Endothelial cell of umbilical vein (primary cell): ENCODE data around the gene BTBD17. TPM values are rescaled to one million over a fixed set of nuclear protein-coding genes. Genes with fewer than 3 reads are reported as not detected.

ENCODE experiments used
- BruUV-seq: library from RNA; stranded (reverse); fragments of 400-500 nt; replicated peaks from 2 replicates; lab custom pipeline; 2021; lab: Mats Ljungman, UMichigan
- CTCF ChIA-PET: fragments of 300-600, 350-600 bp; sonication (Branson Sonifier 250); formaldehyde crosslinking; loops from one replicate; lab custom pipeline; 2021; ENCODE audit warnings: antibody characterized with exemption, inconsistent platforms; lab: Charles Lee
- POLR2A ChIA-PET: fragments of 300-600, 350-600 bp; sonication (Branson Sonifier 250); formaldehyde crosslinking; loops from one replicate; lab custom pipeline; 2021; ENCODE audit warnings: antibody characterized with exemption, inconsistent platforms; lab: Charles Lee
- DNase-seq: peaks from one replicate; pipeline ENCODE4 v3.0.0-alpha.2; 2011; ENCODE audit warnings: low read depth, low spot score
- FAIRE-seq: peaks from 2 replicates; lab custom pipeline; 2011; peaks lifted over from hg19 to GRCh38; lab: Jason Lieb, UNC
- H2AFZ ChIP-seq: 2 replicates; pipeline ENCODE4 v1.6.0; 2012; ENCODE audit warnings: low read depth, low read length, control low read depth, inconsistent platforms
- H3K27ac ChIP-seq: 2 replicates; pipeline ENCODE4 v1.5.1; 2011; ENCODE audit warnings: low read depth, mild to moderate bottlenecking, control low read depth, low read length, moderate library complexity; ENCODE audit not compliant: insufficient read depth
- H3K27me3 ChIP-seq, 2 experiments: 2 replicates each; pipeline versions ENCODE4 v1.6.0 to v1.6.1; 2011; ENCODE audit warnings: low read length in 2 of 2, mixed read lengths in 1 of 2; ENCODE audit not compliant: control insufficient read depth in 2 of 2, insufficient read depth in 2 of 2
- H3K36me3 ChIP-seq, 2 experiments: 2 replicates in 1 of 2; 3 replicates in 1 of 2; pipeline ENCODE4 v1.5.1; 2011; ENCODE audit warnings: low read length in 2 of 2, mild to moderate bottlenecking in 1 of 2, moderate library complexity in 1 of 2; ENCODE audit not compliant: control insufficient read depth in 2 of 2, insufficient read depth in 2 of 2; ENCODE audit errors: extremely low read depth in 1 of 2
- H3K4me1 ChIP-seq: 3 replicates; pipeline ENCODE4 v1.5.1; 2011; ENCODE audit warnings: mild to moderate bottlenecking, low read length; ENCODE audit not compliant: control insufficient read depth, insufficient read depth; ENCODE audit errors: extremely low read depth
- H3K4me2 ChIP-seq: 2 replicates; pipeline ENCODE4 v1.6.1; 2011; ENCODE audit warnings: low read length, control low read depth, mixed read lengths; ENCODE audit not compliant: insufficient read depth
- H3K4me3 ChIP-seq, 3 experiments: fragments of 200-600 bp in 1 of 3; sonication (generic), shearing (Covaris generic) in 1 of 3; replicated peaks in 1 of 3; 2 replicates each; pipeline ENCODE4 v1.5.1; 2011 to 2016; ENCODE audit warnings: control low read depth in 3 of 3, low read length in 3 of 3, mild to moderate bottlenecking in 2 of 3, inconsistent platforms in 1 of 3, low read depth in 1 of 3, moderate library complexity in 1 of 3; ENCODE audit not compliant: insufficient read depth in 1 of 3
- H3K79me2 ChIP-seq: 2 replicates; pipeline ENCODE4 v1.6.0; 2012; ENCODE audit warnings: low read length, inconsistent platforms; ENCODE audit not compliant: control insufficient read depth, insufficient read depth
- H3K9ac ChIP-seq: replicated peaks from 2 replicates; pipeline ENCODE3; 2011; ENCODE audit warnings: low read length, control low read depth; ENCODE audit not compliant: insufficient read depth; ENCODE audit errors: extremely low read depth
- H3K9me1 ChIP-seq: replicated peaks from 3 replicates; pipeline ENCODE4 v1.6.0; 2011; ENCODE audit warnings: mild to moderate bottlenecking, low read length; ENCODE audit not compliant: control insufficient read depth, insufficient read depth; ENCODE audit errors: extremely low read depth
- H3K9me3 ChIP-seq: replicated peaks from 2 replicates; pipeline ENCODE4 v1.5.1; 2012; ENCODE audit warnings: low read length, inconsistent platforms; ENCODE audit not compliant: control insufficient read depth, insufficient read depth
- H4K20me1 ChIP-seq: replicated peaks from 2 replicates; pipeline ENCODE3; 2011; ENCODE audit warnings: mild to moderate bottlenecking, low read length; ENCODE audit not compliant: control insufficient read depth, insufficient read depth; ENCODE audit errors: extremely low read depth
- EZH2 ChIP-seq: IDR thresholded peaks from 2 replicates; pipeline ENCODE4 v1.6.1; 2012; ENCODE audit warnings: borderline replicate concordance, low read depth, mild to moderate bottlenecking, moderate library complexity, low read length, inconsistent platforms; ENCODE audit not compliant: severe bottlenecking
- FOS ChIP-seq: IDR thresholded peaks from 2 replicates; pipeline ENCODE4 v1.6.1; 2011; ENCODE audit warnings: mild to moderate bottlenecking, low read length, moderate library complexity, borderline replicate concordance; ENCODE audit not compliant: insufficient read depth
- GATA2 ChIP-seq: IDR thresholded peaks from 2 replicates; pipeline ENCODE4 v1.7.0; 2011; ENCODE audit warnings: low read depth, mild to moderate bottlenecking, moderate library complexity, mixed read lengths, low read length; ENCODE audit not compliant: insufficient read length, insufficient read depth
- MAX ChIP-seq: IDR thresholded peaks from 2 replicates; pipeline ENCODE4 v1.6.1; 2011; ENCODE audit not compliant: insufficient read depth, insufficient read length
- dilution Hi-C: fragments of 300-500 bp; cut with MboI; formaldehyde crosslinking; loops from one replicate; pipeline ENCODE4 v1.15.0; 2019; ENCODE audit warnings: low sequenced_read_pairs; ENCODE audit not compliant: extremely low pct_ligation_motif_present
- intact Hi-C: fragments of 100-400 bp; cut with micrococcal nuclease; formaldehyde crosslinking; loops from one replicate; pipeline ENCODE4 v1.10.0; 2022
- polyA plus RNA-seq, 4 experiments: library from polyadenylated mRNA; depleted of rRNA in 3 of 4; stranded (reverse) in 3 of 4; unstranded in 1 of 4; fragments of >200 nt; gene quantifications; 2 replicates each; pipeline versions ENCODE4 v1.2.1 to v1.2.3, GENCODE V29; 2011 to 2012; ENCODE audit warnings: missing spikeins in 1 of 4
- total RNA-seq: library from RNA; stranded (reverse); gene quantifications from 2 replicates; pipeline ENCODE4 v1.2.3, GENCODE V29; 2021

The BTBD17 gene
- total and polyA plus RNA-seq, 2 donors (not counting 3 experiments of a cell fraction or from before 2014, with no cell fraction given): not detected

GRCh38 chr17:74325743-74326379 lies 35.8 kb downstream of the BTBD17 start, which contains the start of gene KIF19:
Gene KIF19 (plus strand): TSS chr17:74326226. CDS start chr17:74326350, 124 bp downstream.
- H3K36me3 ChIP-seq: no peaks in the 10 kb centered on the region
- CTCF ChIA-PET: no interaction called here
- no peaks in the 10 kb centered on the region for H3K9me1 ChIP-seq
- FAIRE-seq (no peak), DNase-seq (no peak)
- no TSS peak for BruUV-seq
- no peak within 1 kb of the TSS for H2AFZ ChIP-seq
- H3K79me2 ChIP-seq: no peaks in the 10 kb centered on the region
- no peak within 1 kb of the TSS for H3K4me3 ChIP-seq
- H3K4me2 ChIP-seq: no peak within 1 kb of the TSS
- H3K27ac ChIP-seq: no peak within 1 kb of the TSS
- POLR2A ChIA-PET: interaction anchor here (0.6 kb wide), 1 partner anchor 265 kb away, joined by 3 read pairs; no protein-coding TSS in a partner anchor
- intact Hi-C loops: no loop called here
- TF ChIP-seq EZH2: peak; percentile 49
- no peak for TF ChIP-seq MAX
- dilution Hi-C loops: no loop called here
- H3K9ac ChIP-seq: no peak within 1 kb of the TSS
- peaks cover 0 to 4% of the 10 kb centered on the region in 2 experiments for H3K27me3 ChIP-seq
- H3K4me1 ChIP-seq: peaks cover 2% of the 10 kb centered on the region
- no peaks in the 10 kb centered on the region for H4K20me1 ChIP-seq
- H3K9me3 ChIP-seq: no peaks in the 10 kb centered on the region

GRCh38 chr17:74325376-74325742 lies 36.3 kb downstream of the BTBD17 start:
- H3K9me1 ChIP-seq: no peaks in the 10 kb centered on the region
- no peak overlapping the region for H3K4me3 ChIP-seq
- DNase-seq (no peak), FAIRE-seq (no peak)
- H3K9ac ChIP-seq: no peak overlapping the region
- POLR2A ChIA-PET: no interaction called here
- no peak overlapping the region for H3K27ac ChIP-seq
- H2AFZ ChIP-seq: no peak overlapping the region
- CTCF ChIA-PET: no interaction called here
- H3K36me3 ChIP-seq: no peaks in the 10 kb centered on the region
- no peaks in the 10 kb centered on the region for H3K9me3 ChIP-seq
- dilution Hi-C loops: no loop called here
- no peak for TF ChIP-seq GATA2
- no peak for TF ChIP-seq FOS
- BruUV-seq: no TSS peak
- H4K20me1 ChIP-seq: no peaks in the 10 kb centered on the region
- H3K4me2 ChIP-seq: no peak overlapping the region
- intact Hi-C loops: no loop called here
- no peaks in the 10 kb centered on the region for H3K79me2 ChIP-seq
- peaks cover 2% of the 10 kb centered on the region for H3K4me1 ChIP-seq
- H3K27me3 ChIP-seq: peaks cover 0 to 4% of the 10 kb centered on the region in 2 experiments
